GM12864 (cell line): ENCODE results near the gene FMN2.

Source experiments
- DNase-seq: peaks from one replicate; pipeline ENCODE4 v3.0.0-alpha.2; 2011; ENCODE audit warnings: low read depth
- H3K4me3 ChIP-seq: 2 replicates; pipeline ENCODE4 v1.5.1; 2011; ENCODE audit warnings: mild to moderate bottlenecking, low read depth, low read length, control low read depth
- CTCF ChIP-seq: IDR thresholded peaks from 2 replicates; pipeline ENCODE4 v1.5.1; 2011; ENCODE audit warnings: low read depth, mild to moderate bottlenecking, moderate library complexity, low read length, control low read depth, inconsistent platforms; ENCODE audit errors: missing control alignments

FMN2 gene

GRCh38 chr1:240466509-240466908, 374.8 kb downstream of the FMN2 start:
- TF ChIP-seq CTCF: no peak
- no peak for DNase-seq
- no peak overlapping the region for H3K4me3 ChIP-seq

- H3K4me3 ChIP-seq: no peak overlapping the region
- DNase-seq: no peak
- no peak for TF ChIP-seq CTCF
These were observed 376.2 kb downstream of the FMN2 start for GRCh38 chr1:240467895-240468294.

DNA sequence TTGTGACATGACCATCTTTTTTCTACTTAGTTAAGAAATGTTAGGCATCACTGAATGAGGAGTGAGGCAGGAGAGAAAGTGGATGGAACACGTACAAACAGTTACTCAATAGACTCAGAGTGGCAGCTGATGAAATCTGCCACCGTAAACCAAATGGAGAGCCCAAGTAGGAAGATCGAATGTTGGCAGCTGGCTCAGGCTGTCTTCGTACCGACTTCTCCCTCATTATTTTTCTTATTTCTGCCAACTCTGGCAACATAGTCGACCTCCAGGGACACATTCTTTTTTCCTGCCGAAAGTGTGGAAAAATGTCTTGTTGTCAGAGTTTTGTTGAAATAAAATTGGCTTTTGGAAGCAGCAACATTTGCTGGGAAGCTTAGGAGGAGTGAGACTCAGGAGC, 377.0 kb downstream of the FMN2 start:
- no peak for DNase-seq
- TF ChIP-seq CTCF: no peak
- H3K4me3 ChIP-seq: no peak overlapping the region

DNA sequence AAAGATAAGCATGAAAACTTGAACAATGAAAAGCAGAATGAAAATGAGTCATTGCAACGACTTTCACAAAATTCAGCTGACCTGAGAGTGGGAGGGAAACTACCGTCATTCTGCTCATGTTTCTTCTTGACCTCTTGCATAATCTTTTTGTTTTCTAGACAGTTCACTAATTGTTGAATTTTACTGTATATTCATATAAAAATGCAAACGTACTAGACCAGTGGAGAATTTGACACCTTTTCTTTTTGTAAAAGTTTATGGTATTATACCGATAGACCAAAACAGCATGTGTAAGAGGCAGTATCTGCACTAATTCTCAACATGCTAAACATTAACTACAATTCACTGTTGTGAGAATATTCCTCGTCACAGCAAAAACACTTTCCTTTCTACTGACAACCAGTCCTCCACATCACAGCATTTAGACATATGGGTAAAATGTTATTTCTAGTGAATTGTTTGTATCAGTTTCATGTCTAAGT, 382.5 kb downstream of the FMN2 start:
- no peak for TF ChIP-seq CTCF
- H3K4me3 ChIP-seq: no peak overlapping the region
- no peak for DNase-seq

DNA sequence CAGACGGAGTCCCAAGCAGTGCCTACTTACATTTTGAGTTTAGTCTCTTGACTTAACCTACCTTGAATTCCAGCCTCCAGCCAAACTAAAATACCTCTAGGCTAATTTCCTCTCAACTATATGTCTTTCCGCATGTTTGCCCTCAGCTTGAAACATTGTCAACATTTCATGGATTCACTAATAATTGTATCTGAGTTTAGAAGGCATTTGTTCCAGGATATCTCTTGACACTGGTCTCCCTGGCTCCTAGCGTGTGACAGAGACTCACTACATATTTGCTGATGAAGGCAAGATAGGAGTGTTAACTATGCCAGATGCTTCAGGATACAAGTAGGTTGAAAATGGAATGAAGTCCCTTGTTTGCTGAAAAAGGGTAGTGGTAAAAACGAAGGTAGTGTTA, 384.1 kb downstream of the FMN2 start:
- no peak overlapping the region for H3K4me3 ChIP-seq
- DNase-seq: no peak
- no peak for TF ChIP-seq CTCF

DNA sequence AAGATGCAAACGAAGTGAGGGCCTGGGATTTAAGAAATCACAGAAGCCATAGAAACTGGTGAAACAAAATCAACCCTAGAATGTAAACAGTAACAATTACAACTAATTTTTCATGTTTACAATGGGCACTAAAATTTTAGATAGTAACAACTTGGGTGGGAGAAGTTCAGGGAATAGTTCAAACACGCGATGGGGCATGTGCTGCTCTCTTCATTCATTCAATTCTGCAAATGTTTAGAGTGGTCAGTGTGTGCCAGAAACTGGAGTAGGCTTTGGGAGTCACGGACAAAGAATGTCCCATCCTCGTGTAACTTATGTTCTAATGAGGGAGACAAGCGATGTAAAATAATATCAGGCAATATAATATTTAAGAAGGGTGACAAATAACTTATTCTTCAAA, 386.9 kb downstream of the FMN2 start:
- DNase-seq: no peak
- no peak overlapping the region for H3K4me3 ChIP-seq
- no peak for TF ChIP-seq CTCF

- TF ChIP-seq CTCF: no peak
- DNase-seq: no peak
These were observed 393.2 kb downstream of the FMN2 start for GRCh38 chr1:240484804-240485443.

More at GRCh38 chr1:240484804-240485443, 393.2 kb downstream of the FMN2 start:
- no peak overlapping the region for H3K4me3 ChIP-seq
